Smooth muscle cell (in vitro differentiated cells): ENCODE results near the gene LPIN3. TPM values are rescaled to one million over a fixed set of nuclear protein-coding genes. Genes with fewer than 3 reads are reported as not detected.

ENCODE experiments used
- DNase-seq: peaks from one replicate; lab custom pipeline; 2025; ENCODE audit not compliant: unreplicated experiment; lab: John Stamatoyannopoulos, UW
- H2AFZ ChIP-seq: fragments of 200-600 bp; sonication (generic); 2 replicates; pipeline ENCODE4 v1.6.0; 2016; ENCODE audit warnings: antibody characterized with exemption, low read depth, mild to moderate bottlenecking
- H3F3A ChIP-seq: fragments of 200-600 bp; sonication (generic); 2 replicates; pipeline ENCODE4 v1.6.0; 2017; ENCODE audit warnings: antibody characterized with exemption, low read depth
- H3K27ac ChIP-seq: fragments of 200-600 bp; sonication (generic); 2 replicates; pipeline ENCODE4 v1.5.1; 2016; ENCODE audit warnings: low read depth, mild to moderate bottlenecking
- H3K27me3 ChIP-seq: fragments of 200-600 bp; sonication (generic); 2 replicates; pipeline ENCODE4 v1.6.1; 2016; ENCODE audit warnings: low read depth, mild to moderate bottlenecking
- H3K36me3 ChIP-seq: fragments of 200-600 bp; sonication (generic); 2 replicates; pipeline ENCODE4 v1.5.1; 2016; ENCODE audit warnings: low read depth
- H3K4me1 ChIP-seq: fragments of 200-600 bp; sonication (generic); 2 replicates; pipeline ENCODE4 v1.5.1; 2016; ENCODE audit warnings: low read depth
- H3K4me2 ChIP-seq: fragments of 200-600 bp; sonication (generic); 2 replicates; pipeline ENCODE4 v1.6.0; 2016; ENCODE audit warnings: mild to moderate bottlenecking
- H3K4me3 ChIP-seq: fragments of 200-600 bp; sonication (generic); 2 replicates; pipeline ENCODE4 v1.5.1; 2016; ENCODE audit warnings: mild to moderate bottlenecking
- H3K79me2 ChIP-seq: fragments of 200-600 bp; sonication (generic); 2 replicates; pipeline ENCODE4 v1.6.0; 2016; ENCODE audit warnings: low read depth, mild to moderate bottlenecking
- H3K9ac ChIP-seq: fragments of 200-600 bp; sonication (generic); 2 replicates; pipeline ENCODE4 v1.6.0; 2016; ENCODE audit warnings: low read depth
- H3K9me3 ChIP-seq: fragments of 200-600 bp; sonication (generic); replicated peaks from 2 replicates; pipeline ENCODE4 v1.5.1; 2016; ENCODE audit warnings: low read depth
- H4K20me1 ChIP-seq: fragments of 200-600 bp; sonication (generic); 2 replicates; pipeline ENCODE4 v1.6.0; 2016; ENCODE audit warnings: low read depth
- WGBS: methylation state at CpG from one replicate; pipeline ENCODE4 v1.1.7; 2016; ENCODE audit warnings: low lambda C conversion rate; 5-methylcytosine and 5-hydroxymethylcytosine counted together
- polyA plus RNA-seq: library from polyadenylated mRNA; unstranded; fragments of >200 nt; fragmentation: Nextera tagmentation; extraction: Ambion mirVana; gene quantifications from 2 replicates; pipeline ENCODE4 v1.2.1, GENCODE V29; 2016
- total RNA-seq: library from RNA; depleted of rRNA; stranded (reverse); fragments of >200 nt; gene quantifications from 2 replicates; pipeline ENCODE4 v1.2.3, GENCODE V29; 2014
- TF ChIP-seq, protein P1 (sequence below): fragments of 200-600 bp; sonication (generic); IDR thresholded peaks from 2 replicates; pipeline ENCODE4 v1.5.1; 2017; ENCODE audit warnings: borderline replicate concordance, mild to moderate bottlenecking, antibody characterized with exemption; ENCODE audit not compliant: insufficient read depth, poor library complexity, severe bottlenecking

The LPIN3 gene
- total and polyA plus RNA-seq, 2 experiments from 2014 or later: 6.9 to 12.5 TPM

DNA sequence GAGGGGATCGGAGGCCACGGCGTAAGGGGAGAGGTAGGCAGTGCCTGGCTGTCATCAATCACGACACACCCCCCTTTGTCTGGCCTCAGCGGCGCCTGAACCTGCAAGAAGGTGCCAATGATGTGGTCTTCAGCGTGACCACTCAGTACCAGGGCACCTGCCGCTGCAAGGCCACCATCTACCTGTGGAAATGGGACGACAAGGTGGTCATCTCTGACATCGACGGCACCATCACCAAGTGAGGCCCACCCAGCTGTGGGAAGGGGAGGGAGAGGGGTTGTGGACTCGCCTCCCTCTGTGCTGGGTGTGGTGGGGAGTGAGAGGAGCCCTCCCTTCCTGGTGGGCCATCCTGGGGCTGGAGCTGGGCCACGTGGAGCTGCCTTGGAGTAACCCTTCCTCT, 16.3 kb downstream of the LPIN3 start:
- WGBS: 94% methylated on average over 13 of the region's 13 CpGs
- Histone ChIP-seq H3K27me3 (no peaks in the 10 kb centered on the region), H3K4me1 (no peaks in the 10 kb centered on the region), H2AFZ (no peak overlapping the region), H3K9ac (no peak overlapping the region), H4K20me1 (no peaks in the 10 kb centered on the region), H3K36me3 (no peaks in the 10 kb centered on the region), H3K9me3 (no peaks in the 10 kb centered on the region), H3F3A (no peaks in the 10 kb centered on the region), H3K4me3 (no peak overlapping the region), H3K4me2 (no peak overlapping the region), H3K79me2 (no peaks in the 10 kb centered on the region), H3K27ac (no peak overlapping the region)
- DNase-seq: no peak
- TF ChIP-seq, protein P1, sequence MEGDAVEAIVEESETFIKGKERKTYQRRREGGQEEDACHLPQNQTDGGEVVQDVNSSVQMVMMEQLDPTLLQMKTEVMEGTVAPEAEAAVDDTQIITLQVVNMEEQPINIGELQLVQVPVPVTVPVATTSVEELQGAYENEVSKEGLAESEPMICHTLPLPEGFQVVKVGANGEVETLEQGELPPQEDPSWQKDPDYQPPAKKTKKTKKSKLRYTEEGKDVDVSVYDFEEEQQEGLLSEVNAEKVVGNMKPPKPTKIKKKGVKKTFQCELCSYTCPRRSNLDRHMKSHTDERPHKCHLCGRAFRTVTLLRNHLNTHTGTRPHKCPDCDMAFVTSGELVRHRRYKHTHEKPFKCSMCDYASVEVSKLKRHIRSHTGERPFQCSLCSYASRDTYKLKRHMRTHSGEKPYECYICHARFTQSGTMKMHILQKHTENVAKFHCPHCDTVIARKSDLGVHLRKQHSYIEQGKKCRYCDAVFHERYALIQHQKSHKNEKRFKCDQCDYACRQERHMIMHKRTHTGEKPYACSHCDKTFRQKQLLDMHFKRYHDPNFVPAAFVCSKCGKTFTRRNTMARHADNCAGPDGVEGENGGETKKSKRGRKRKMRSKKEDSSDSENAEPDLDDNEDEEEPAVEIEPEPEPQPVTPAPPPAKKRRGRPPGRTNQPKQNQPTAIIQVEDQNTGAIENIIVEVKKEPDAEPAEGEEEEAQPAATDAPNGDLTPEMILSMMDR: no peak

DNA sequence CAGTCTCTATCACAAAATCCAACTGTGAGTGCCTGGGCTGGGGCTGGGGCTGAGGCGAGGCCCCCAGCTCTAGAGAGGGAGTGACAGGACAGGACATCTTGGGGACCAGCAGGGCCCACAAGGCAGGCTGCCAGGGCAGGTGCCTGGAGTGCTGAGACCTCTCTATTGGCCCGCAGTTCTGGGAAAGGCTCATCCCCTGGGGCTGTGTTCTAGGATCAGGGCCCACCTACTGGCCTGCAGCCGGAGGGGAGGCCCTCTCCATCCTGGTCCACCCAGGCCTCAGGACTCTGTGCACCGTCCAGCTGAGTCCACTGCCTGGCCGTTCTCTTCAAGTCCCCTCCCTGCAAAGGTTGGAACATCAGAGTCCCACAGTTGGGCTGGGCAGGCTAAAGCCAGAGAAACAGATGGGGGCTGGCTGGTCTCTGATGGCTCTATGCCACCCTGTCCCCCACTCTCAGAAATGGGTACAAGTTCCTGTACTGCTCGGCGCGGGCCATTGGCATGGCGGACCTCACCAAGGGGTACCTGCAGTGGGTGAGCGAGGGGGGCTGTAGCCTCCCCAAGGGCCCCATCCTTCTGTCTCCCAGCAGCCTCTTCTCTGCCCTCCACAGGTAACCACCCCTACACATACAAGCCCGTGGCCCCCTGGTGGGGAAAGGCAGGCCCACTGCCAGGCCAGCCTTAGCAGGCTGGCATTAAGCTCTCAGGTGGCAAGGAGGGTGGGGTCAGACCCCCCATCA, 17.0 kb downstream of the LPIN3 start:
- H4K20me1 ChIP-seq: no peaks in the 10 kb centered on the region
- no peak overlapping the region for H3K9ac ChIP-seq
- no peaks in the 10 kb centered on the region for H3F3A ChIP-seq
- no peaks in the 10 kb centered on the region for H3K9me3 ChIP-seq
- H3K79me2 ChIP-seq: no peaks in the 10 kb centered on the region
- H2AFZ ChIP-seq: no peak overlapping the region
- H3K4me3 ChIP-seq: no peak overlapping the region
- H3K36me3 ChIP-seq: no peaks in the 10 kb centered on the region
- H3K4me1 ChIP-seq: no peaks in the 10 kb centered on the region
- TF ChIP-seq, protein P1: peak; percentile 7
- DNase-seq: no peak
- 98% methylated on average over 11 of the region's 11 CpGs for WGBS
- no peak overlapping the region for H3K27ac ChIP-seq
- H3K27me3 ChIP-seq: no peaks in the 10 kb centered on the region
- H3K4me2 ChIP-seq: no peak overlapping the region

DNA sequence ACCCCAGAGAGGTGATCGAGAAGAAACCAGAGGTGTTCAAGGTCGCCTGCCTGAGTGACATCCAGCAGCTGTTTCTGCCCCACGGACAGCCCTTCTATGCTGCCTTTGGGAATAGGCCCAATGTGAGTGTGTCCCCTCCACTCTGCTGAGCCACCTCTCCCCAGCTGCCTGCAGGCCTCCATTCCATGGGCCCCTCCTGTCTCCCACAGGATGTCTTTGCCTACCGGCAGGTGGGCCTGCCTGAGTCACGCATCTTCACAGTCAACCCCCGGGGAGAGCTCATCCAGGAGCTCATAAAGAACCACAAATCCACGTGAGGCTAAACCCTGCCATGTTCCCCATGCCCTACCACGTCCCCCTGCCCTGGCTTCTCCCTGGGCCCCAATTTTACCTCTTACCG, 17.6 kb downstream of the LPIN3 start:
- H3K4me3 ChIP-seq: no peak overlapping the region
- H3K4me1 ChIP-seq: no peaks in the 10 kb centered on the region
- no peaks in the 10 kb centered on the region for H3K27me3 ChIP-seq
- no peak overlapping the region for H3K27ac ChIP-seq
- H4K20me1 ChIP-seq: no peaks in the 10 kb centered on the region
- TF ChIP-seq, protein P1: no peak
- no peaks in the 10 kb centered on the region for H3K79me2 ChIP-seq
- DNase-seq: no peak
- H3F3A ChIP-seq: no peaks in the 10 kb centered on the region
- no peaks in the 10 kb centered on the region for H3K9me3 ChIP-seq
- no peak overlapping the region for H3K4me2 ChIP-seq
- H3K9ac ChIP-seq: no peak overlapping the region
- H3K36me3 ChIP-seq: no peaks in the 10 kb centered on the region
- H2AFZ ChIP-seq: no peak overlapping the region
- WGBS: 90% methylated on average over 9 of the region's 9 CpGs

DNA sequence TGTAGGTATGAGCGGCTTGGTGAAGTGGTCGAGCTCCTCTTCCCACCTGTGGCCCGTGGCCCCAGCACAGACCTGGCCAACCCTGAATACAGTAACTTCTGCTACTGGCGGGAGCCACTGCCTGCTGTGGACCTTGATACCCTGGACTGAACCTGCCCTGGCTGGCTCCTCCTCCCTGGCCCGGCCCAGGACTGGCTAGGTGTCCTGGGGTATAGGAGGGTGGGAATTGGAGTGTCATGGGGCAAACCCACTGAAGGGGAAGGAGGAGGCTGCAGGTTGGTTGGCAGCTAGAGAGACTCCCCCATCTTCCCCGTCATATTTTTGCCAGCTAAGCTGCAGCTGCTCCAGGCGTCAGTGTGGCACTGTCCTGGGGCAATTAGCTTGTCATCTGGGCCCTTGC, 18.1 kb downstream of the LPIN3 start:
- H3K4me3 ChIP-seq: no peak overlapping the region
- TF ChIP-seq, protein P1: no peak
- no peaks in the 10 kb centered on the region for H3K4me1 ChIP-seq
- H3K27ac ChIP-seq: no peak overlapping the region
- H3F3A ChIP-seq: no peaks in the 10 kb centered on the region
- WGBS: 99% methylated on average over 7 of the region's 7 CpGs
- no peaks in the 10 kb centered on the region for H3K79me2 ChIP-seq
- H3K4me2 ChIP-seq: no peak overlapping the region
- H3K27me3 ChIP-seq: no peaks in the 10 kb centered on the region
- no peaks in the 10 kb centered on the region for H3K36me3 ChIP-seq
- DNase-seq: no peak
- H3K9me3 ChIP-seq: no peaks in the 10 kb centered on the region
- no peak overlapping the region for H2AFZ ChIP-seq
- H4K20me1 ChIP-seq: no peaks in the 10 kb centered on the region
- H3K9ac ChIP-seq: no peak overlapping the region
